Fibroblast of lung (primary cell): Measurements from ENCODE around the gene PDZRN4. TPM values are rescaled to one million over a fixed set of nuclear protein-coding genes. Genes with fewer than 3 reads are reported as not detected.

ENCODE experiments used
- DNase-seq, 2 donors: peaks; one replicate each; pipeline versions ENCODE4 v3.0.0 to v3.0.0-alpha.2; 2010; ENCODE audit warnings: low read depth in 2 of 2
- H2AFZ ChIP-seq: 2 replicates; pipeline ENCODE4 v1.5.1; 2012; ENCODE audit warnings: low read length, control low read depth, inconsistent platforms
- H3K27ac ChIP-seq: 2 replicates; pipeline ENCODE4 v1.5.1; 2011; ENCODE audit warnings: low read length, control low read depth; ENCODE audit not compliant: insufficient read depth
- H3K27me3 ChIP-seq: 2 replicates; pipeline ENCODE4 v1.5.1; 2011; ENCODE audit warnings: mild to moderate bottlenecking, low read length; ENCODE audit not compliant: control insufficient read depth, insufficient read depth
- H3K36me3 ChIP-seq: 2 replicates; pipeline ENCODE4 v1.5.1; 2011; ENCODE audit warnings: low read length; ENCODE audit not compliant: control insufficient read depth, insufficient read depth
- H3K4me1 ChIP-seq: 2 replicates; pipeline ENCODE4 v1.5.1; 2011; ENCODE audit warnings: low read length; ENCODE audit not compliant: control insufficient read depth, insufficient read depth; ENCODE audit errors: extremely low read depth
- H3K4me2 ChIP-seq: 2 replicates; pipeline ENCODE4 v1.5.1; 2011; ENCODE audit warnings: low read length, control low read depth; ENCODE audit not compliant: insufficient read depth; ENCODE audit errors: extremely low read depth
- H3K4me3 ChIP-seq, 4 experiments: fragments of 200-600 bp in 1 of 4; sonication (generic) in 1 of 4; replicated peaks in 1 of 4; 2 replicates each; pipeline ENCODE4 v1.5.1; 2011 to 2016; ENCODE audit warnings: low read length in 4 of 4, low read depth in 3 of 4, mild to moderate bottlenecking in 3 of 4, control low read depth in 2 of 4, inconsistent platforms in 1 of 4, mixed read lengths in 1 of 4; ENCODE audit not compliant: insufficient read depth in 1 of 4; ENCODE audit errors: control extremely low read depth in 1 of 4
- H3K79me2 ChIP-seq: 2 replicates; pipeline ENCODE4 v1.5.1; 2012; ENCODE audit warnings: mild to moderate bottlenecking, low read length, inconsistent platforms; ENCODE audit not compliant: control insufficient read depth, insufficient read depth
- H3K9ac ChIP-seq: 2 replicates; pipeline ENCODE4 v1.5.1; 2011; ENCODE audit warnings: mild to moderate bottlenecking, low read length, control low read depth; ENCODE audit not compliant: insufficient read depth
- H3K9me3 ChIP-seq: 2 replicates; pipeline ENCODE4 v1.5.1; 2012; ENCODE audit warnings: low read depth, low read length; ENCODE audit not compliant: control insufficient read depth, insufficient read depth
- H4K20me1 ChIP-seq: 2 replicates; pipeline ENCODE4 v1.5.1; 2011; ENCODE audit warnings: low read length; ENCODE audit not compliant: control insufficient read depth, insufficient read depth; ENCODE audit errors: extremely low read depth
- EZH2 ChIP-seq: IDR thresholded peaks from 2 replicates; pipeline ENCODE4 v1.5.1; 2012; ENCODE audit warnings: low read length, control low read depth, mild to moderate bottlenecking; ENCODE audit errors: missing control alignments
- polyA plus RNA-seq, 2 donors: library from polyadenylated mRNA; depleted of rRNA in 1 of 2; stranded (reverse) in 1 of 2; unstranded in 1 of 2; fragments of >200 nt; gene quantifications; 2 replicates each; pipeline ENCODE4 v1.2.1, GENCODE V29; 2011 to 2012; ENCODE audit warnings: missing spikeins in 1 of 2
- total RNA-seq: library from RNA; depleted of rRNA; stranded (reverse); fragments of >200 nt; gene quantifications from 2 replicates; pipeline ENCODE4 v1.2.1, GENCODE V29; 2014
- TF ChIP-seq, protein P1 (sequence below), 2 donors: IDR thresholded peaks in 1 of 2; conservative IDR thresholded peaks in 1 of 2; 1 replicate in 1 of 2; 2 replicates in 1 of 2; pipeline ENCODE4 v1.5.1; 2011 to 2012; ENCODE audit warnings: low read length in 2 of 2, control low read depth in 1 of 2, inconsistent platforms in 1 of 2, low read depth in 1 of 2, mild to moderate bottlenecking in 1 of 2

The PDZRN4 gene
- total and polyA plus RNA-seq, 2 donors (not counting 1 experiment from before 2014, with no cell fraction given), result not detected

- Histone ChIP-seq H3K4me3 (no peak overlapping the region), H3K4me1 (no peaks in the 10 kb centered on the region), H3K79me2 (no peaks in the 10 kb centered on the region), H3K4me2 (no peak overlapping the region), H3K9me3 (no peaks in the 10 kb centered on the region), H3K9ac (no peak overlapping the region), H3K27ac (no peak overlapping the region), H3K27me3 (no peaks in the 10 kb centered on the region), H2AFZ (no peak overlapping the region), H3K36me3 (no peaks in the 10 kb centered on the region), H4K20me1 (no peaks in the 10 kb centered on the region)
- no peak for DNase-seq
- TF ChIP-seq, protein P1, sequence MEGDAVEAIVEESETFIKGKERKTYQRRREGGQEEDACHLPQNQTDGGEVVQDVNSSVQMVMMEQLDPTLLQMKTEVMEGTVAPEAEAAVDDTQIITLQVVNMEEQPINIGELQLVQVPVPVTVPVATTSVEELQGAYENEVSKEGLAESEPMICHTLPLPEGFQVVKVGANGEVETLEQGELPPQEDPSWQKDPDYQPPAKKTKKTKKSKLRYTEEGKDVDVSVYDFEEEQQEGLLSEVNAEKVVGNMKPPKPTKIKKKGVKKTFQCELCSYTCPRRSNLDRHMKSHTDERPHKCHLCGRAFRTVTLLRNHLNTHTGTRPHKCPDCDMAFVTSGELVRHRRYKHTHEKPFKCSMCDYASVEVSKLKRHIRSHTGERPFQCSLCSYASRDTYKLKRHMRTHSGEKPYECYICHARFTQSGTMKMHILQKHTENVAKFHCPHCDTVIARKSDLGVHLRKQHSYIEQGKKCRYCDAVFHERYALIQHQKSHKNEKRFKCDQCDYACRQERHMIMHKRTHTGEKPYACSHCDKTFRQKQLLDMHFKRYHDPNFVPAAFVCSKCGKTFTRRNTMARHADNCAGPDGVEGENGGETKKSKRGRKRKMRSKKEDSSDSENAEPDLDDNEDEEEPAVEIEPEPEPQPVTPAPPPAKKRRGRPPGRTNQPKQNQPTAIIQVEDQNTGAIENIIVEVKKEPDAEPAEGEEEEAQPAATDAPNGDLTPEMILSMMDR (conservative IDR thresholded peaks at IDR 0.05 in 1 of 2, IDR thresholded peaks at IDR 0.05 in 1 of 2; ENCODE audit: low read depth in 1 of 2, low read length in 2 of 2), result no peak
These were observed 399.5 kb downstream of the PDZRN4 start for GRCh38 chr12:41587574-41587973.

DNA sequence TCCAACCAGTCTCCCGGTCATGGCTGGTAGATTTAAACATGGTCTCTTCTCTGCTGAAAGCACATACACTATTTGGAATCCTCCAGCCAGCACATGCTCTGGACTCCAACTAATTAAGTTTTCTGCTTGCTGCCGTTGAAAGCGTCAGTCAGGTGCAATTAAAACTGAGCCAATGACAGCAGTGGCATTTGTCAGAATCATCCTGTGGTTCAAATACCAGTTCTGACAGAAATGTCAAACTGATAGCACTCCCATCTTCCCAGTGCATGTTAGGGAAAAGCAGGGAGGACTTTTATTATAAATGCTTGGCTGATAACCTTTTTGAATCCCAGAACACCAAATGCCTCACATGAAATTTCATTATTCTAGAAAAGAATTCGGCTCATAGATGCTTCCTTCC lies 401.8 kb downstream of the PDZRN4 start:
- Histone ChIP-seq H3K4me3 (no peak overlapping the region), H3K36me3 (no peaks in the 10 kb centered on the region), H3K27ac (no peak overlapping the region), H4K20me1 (no peaks in the 10 kb centered on the region), H3K9me3 (no peaks in the 10 kb centered on the region), H3K27me3 (no peaks in the 10 kb centered on the region), H3K4me1 (no peaks in the 10 kb centered on the region), H2AFZ (no peak overlapping the region), H3K4me2 (no peak overlapping the region), H3K79me2 (no peaks in the 10 kb centered on the region), H3K9ac (no peak overlapping the region)
- DNase-seq, result no peak
- TF ChIP-seq, protein P1 (conservative IDR thresholded peaks at IDR 0.05 in 1 of 2, IDR thresholded peaks at IDR 0.05 in 1 of 2; ENCODE audit: low read depth in 1 of 2, low read length in 2 of 2), result no peak
- no peak for TF ChIP-seq EZH2

- no peak overlapping the region for H3K9ac ChIP-seq
- H3K27me3 ChIP-seq, result no peaks in the 10 kb centered on the region
- TF ChIP-seq EZH2, result no peak
- TF ChIP-seq, protein P1 (conservative IDR thresholded peaks at IDR 0.05 in 1 of 2, IDR thresholded peaks at IDR 0.05 in 1 of 2; ENCODE audit: low read depth in 1 of 2, low read length in 2 of 2), result no peak
- H3K79me2 ChIP-seq, result no peaks in the 10 kb centered on the region
- DNase-seq, result no peak
- no peak overlapping the region for H3K4me2 ChIP-seq
- H3K27ac ChIP-seq, result no peak overlapping the region
- H3K9me3 ChIP-seq, result no peaks in the 10 kb centered on the region
- H4K20me1 ChIP-seq, result no peaks in the 10 kb centered on the region
- no peak overlapping the region for H3K4me3 ChIP-seq
- no peak overlapping the region for H2AFZ ChIP-seq
- H3K4me1 ChIP-seq, result no peaks in the 10 kb centered on the region
- H3K36me3 ChIP-seq, result no peaks in the 10 kb centered on the region
These were observed 408.1 kb downstream of the PDZRN4 start for GRCh38 chr12:41596190-41596589.
